HCT116 (cell line): ENCODE data around the gene SPTLC3. TPM values are rescaled to one million over a fixed set of nuclear protein-coding genes. Genes with fewer than 3 reads are reported as not detected.

Experiments
- ATAC-seq: fragments of 200-7000 bp; cut with Tn5 transposase; 2 replicates; pipeline ENCODE4 v1.9.1; 2020; ENCODE audit warnings: mild to moderate bottlenecking, moderate library complexity
- BruUV-seq: library from RNA; stranded (reverse); fragments of 400-500 nt; replicated peaks from 2 replicates; lab custom pipeline; 2021; lab: Mats Ljungman, UMichigan
- CTCF ChIA-PET: fragments of 300-600 bp; sonication (Branson Sonifier 250); formaldehyde crosslinking; loops from one replicate; lab custom pipeline; 2021; ENCODE audit warnings: antibody characterized with exemption; lab: Charles Lee
- POLR2A ChIA-PET: fragments of 300-600, 350-600 bp; sonication (Branson Sonifier 250); formaldehyde crosslinking; loops from one replicate; lab custom pipeline; 2021; ENCODE audit warnings: antibody characterized with exemption; lab: Charles Lee
- RAD21 ChIA-PET, 2 experiments: fragments of 300-600 bp; sonication (Branson Sonifier 250); formaldehyde crosslinking; loops; one replicate each; lab custom pipeline; 2023; ENCODE audit warnings: low total read pairs in 2 of 2; ENCODE audit not compliant: uncharacterized antibody in 2 of 2, unreplicated experiment in 2 of 2, low non-redundant PET in 1 of 2; lab: Charles Lee
- DNase-seq: peaks from one replicate; pipeline ENCODE4 v3.0.0-alpha.2; 2010; ENCODE audit warnings: low read depth, low spot score
- H2AFZ ChIP-seq: fragments of 200-600 bp; shearing (Covaris generic), sonication (generic); 2 replicates; pipeline ENCODE4 v1.6.1; 2017; ENCODE audit warnings: low read depth, mixed run types, mixed read lengths, antibody characterized with exemption, low read length; ENCODE audit not compliant: poor library complexity, severe bottlenecking
- H3K27ac ChIP-seq: 2 replicates; pipeline ENCODE4 v1.5.1; 2012; ENCODE audit warnings: low read depth, low read length
- H3K27me3 ChIP-seq: fragments of 200-600 bp; sonication (generic); 2 replicates; pipeline ENCODE4 v1.6.1; 2016; ENCODE audit warnings: mixed run types, low read length, mixed read lengths; ENCODE audit not compliant: insufficient read depth
- H3K36me3 ChIP-seq, 2 experiments: fragments of 200-500 bp in 1 of 2; fragments of 200-600 bp in 1 of 2; sonication (Bioruptor generic) in 1 of 2; sonication (generic) in 1 of 2; 2 replicates each; pipeline versions ENCODE4 v1.5.1 to v1.6.1; 2014 to 2016; ENCODE audit warnings: low read length in 2 of 2, inconsistent platforms in 1 of 2, mixed read lengths in 1 of 2, mixed run types in 1 of 2; ENCODE audit not compliant: insufficient read depth in 2 of 2, control insufficient read depth in 1 of 2
- H3K4me1 ChIP-seq, 2 experiments: fragments of 200-600 bp in 1 of 2; sonication (generic) in 1 of 2; 2 replicates each; pipeline versions ENCODE4 v1.5.1 to v1.6.1; 2012 to 2017; ENCODE audit warnings: low read length in 2 of 2, inconsistent platforms in 1 of 2, mild to moderate bottlenecking in 1 of 2, mixed read lengths in 1 of 2, mixed run types in 1 of 2, moderate library complexity in 1 of 2; ENCODE audit not compliant: insufficient read depth in 2 of 2, control insufficient read depth in 1 of 2
- H3K4me2 ChIP-seq: fragments of 200-600 bp; sonication (generic); 2 replicates; pipeline ENCODE4 v1.6.1; 2017; ENCODE audit warnings: mixed run types, low read length, mixed read lengths
- H3K4me3 ChIP-seq, 2 experiments: fragments of 200-600 bp in 1 of 2; sonication (generic) in 1 of 2; replicated peaks in 1 of 2; 2 replicates each; pipeline ENCODE4 v1.5.1; 2011 to 2016; ENCODE audit warnings: low read length in 2 of 2, control low read depth in 1 of 2, low read depth in 1 of 2, mild to moderate bottlenecking in 1 of 2, mixed read lengths in 1 of 2, mixed run types in 1 of 2
- H3K79me2 ChIP-seq: fragments of 200-600 bp; sonication (generic); 2 replicates; pipeline ENCODE4 v1.6.1; 2017; ENCODE audit warnings: mild to moderate bottlenecking, mixed run types, low read length, moderate library complexity, mixed read lengths; ENCODE audit not compliant: insufficient read depth
- H3K9ac ChIP-seq: fragments of 200-600 bp; sonication (generic); 2 replicates; pipeline ENCODE4 v1.6.1; 2016; ENCODE audit warnings: low read length, mixed read lengths
- H3K9me2 ChIP-seq: fragments of 200-600 bp; sonication (generic), shearing (Covaris generic); 2 replicates; pipeline ENCODE4 v1.6.1; 2017; ENCODE audit warnings: mixed run types, mild to moderate bottlenecking, moderate library complexity; ENCODE audit not compliant: insufficient read depth
- H3K9me3 ChIP-seq, 2 experiments: fragments of 200-500 bp in 1 of 2; fragments of 200-600 bp in 1 of 2; sonication (Bioruptor generic) in 1 of 2; sonication (generic) in 1 of 2; 2 replicates each; pipeline ENCODE4 v1.6.1; 2014 to 2017; ENCODE audit warnings: low read length in 2 of 2, mixed read lengths in 2 of 2, inconsistent platforms in 1 of 2, low read depth in 1 of 2, mild to moderate bottlenecking in 1 of 2, mixed run types in 1 of 2, moderate library complexity in 1 of 2; ENCODE audit not compliant: control insufficient read depth in 1 of 2, insufficient read depth in 1 of 2
- H4K20me1 ChIP-seq: fragments of 200-600 bp; sonication (generic), shearing (Covaris generic); 2 replicates; pipeline ENCODE4 v1.6.1; 2017; ENCODE audit warnings: mixed run types, mild to moderate bottlenecking, moderate library complexity; ENCODE audit not compliant: insufficient read depth
- ATF3 ChIP-seq: IDR thresholded peaks from 2 replicates; pipeline ENCODE4 v1.6.1; 2012
- CBX3 ChIP-seq: IDR thresholded peaks from 2 replicates; pipeline ENCODE4 v1.6.1; 2012; ENCODE audit warnings: low read depth
- CEBPB ChIP-seq: IDR thresholded peaks from 2 replicates; pipeline ENCODE4 v1.6.1; 2012; ENCODE audit warnings: low read depth
- EGR1 ChIP-seq: IDR thresholded peaks from 2 replicates; pipeline ENCODE4 v1.6.1; 2012; ENCODE audit warnings: low read depth
- ELF1 ChIP-seq: IDR thresholded peaks from 2 replicates; pipeline ENCODE4 v1.6.1; 2012; ENCODE audit warnings: low read depth, borderline replicate concordance
- EZH2 ChIP-seq: fragments of 200-600 bp; sonication (generic); IDR thresholded peaks from 2 replicates; pipeline ENCODE4 v1.6.1; 2017; ENCODE audit warnings: antibody characterized with exemption, mixed run types
- EZH2phosphoT487 ChIP-seq: fragments of 200-600 bp; IDR thresholded peaks from 2 replicates; pipeline ENCODE4 v1.6.1; 2018; ENCODE audit warnings: antibody characterized with exemption, borderline replicate concordance
- FOSL1 ChIP-seq: IDR thresholded peaks from 2 replicates; pipeline ENCODE4 v1.6.1; 2012; ENCODE audit warnings: low read depth
- JUND ChIP-seq: IDR thresholded peaks from 2 replicates; pipeline ENCODE4 v1.6.1; 2012
- MAX ChIP-seq: IDR thresholded peaks from 2 replicates; pipeline ENCODE4 v1.6.1; 2012
- POLR2AphosphoS5 ChIP-seq: IDR thresholded peaks from 2 replicates; pipeline ENCODE4 v1.6.1; 2011; ENCODE audit warnings: mild to moderate bottlenecking, low read depth, low read length, moderate library complexity
- RAD21 ChIP-seq: IDR thresholded peaks from 2 replicates; pipeline ENCODE4 v1.6.1; 2012; ENCODE audit warnings: low read depth, mild to moderate bottlenecking
- SIN3A ChIP-seq: IDR thresholded peaks from 2 replicates; pipeline ENCODE4 v1.6.1; 2012; ENCODE audit warnings: low read depth
- SRF ChIP-seq: IDR thresholded peaks from 2 replicates; pipeline ENCODE4 v1.6.1; 2012; ENCODE audit warnings: low read depth
- TCF7L2 ChIP-seq: IDR thresholded peaks from 2 replicates; pipeline ENCODE4 v1.7.0; 2011; ENCODE audit warnings: borderline replicate concordance, inconsistent platforms; ENCODE audit not compliant: insufficient read depth, insufficient read length; ENCODE audit errors: extremely low read depth
- YY1 ChIP-seq: IDR thresholded peaks from 2 replicates; pipeline ENCODE4 v1.6.1; 2011; ENCODE audit warnings: low read length, low read depth, moderate library complexity, mild to moderate bottlenecking; ENCODE audit not compliant: insufficient replicate concordance; ENCODE audit errors: extremely low read depth
- ZBTB33 ChIP-seq: IDR thresholded peaks from 2 replicates; pipeline ENCODE4 v1.6.1; 2011; ENCODE audit warnings: mild to moderate bottlenecking, low read length, moderate library complexity; ENCODE audit not compliant: insufficient replicate concordance; ENCODE audit errors: extremely low read depth
- ZFX ChIP-seq: fragments of 450-650 bp; IDR thresholded peaks from 2 replicates; pipeline ENCODE4 v1.6.1; 2017
- intact Hi-C: fragments of 100-400 bp; cut with micrococcal nuclease; formaldehyde crosslinking; loops from 2 replicates; pipeline ENCODE4 v1.10.0; 2022
- total RNA-seq: library from RNA; stranded (reverse); gene quantifications from one replicate; pipeline ENCODE4 v1.2.1, GENCODE V29; 2021; ENCODE audit not compliant: unreplicated experiment

The SPTLC3 gene
- total RNA-seq, 1 experiment from 2014 or later: not detected

GRCh38 chr20:13147971-13148370, 139.2 kb downstream of the SPTLC3 start (continued):
- no peak for TF ChIP-seq EZH2phosphoT487
- TF ChIP-seq, all 23 proteins: peak for 0

- H3K9me2 ChIP-seq: no peaks in the 10 kb centered on the region; the same call in 1 of the 2 replicates
- DNase-seq (no peak), ATAC-seq (no peak)
- no peak overlapping the region for H3K4me3 ChIP-seq
- no peaks in the 10 kb centered on the region for H3K9me3 ChIP-seq
- no TSS peak for BruUV-seq
- CTCF ChIA-PET: no interaction called here
- no peak overlapping the region for H3K4me2 ChIP-seq
- no peak for TF ChIP-seq MAX
- TF ChIP-seq ELF1: no peak
- no peak for TF ChIP-seq CBX3
- no peak for TF ChIP-seq EGR1
- no peak for TF ChIP-seq ZFX
- no peak for TF ChIP-seq EZH2
- TF ChIP-seq JUND: no peak
- TF ChIP-seq YY1: no peak
- no peak for TF ChIP-seq FOSL1
- no peak for TF ChIP-seq CEBPB
- no peak for TF ChIP-seq ZBTB33
- no peak for TF ChIP-seq SRF
- TF ChIP-seq SIN3A: no peak
- no peak for TF ChIP-seq TCF7L2
- TF ChIP-seq POLR2AphosphoS5: no peak
- TF ChIP-seq RAD21: no peak
- no peak for TF ChIP-seq ATF3
- TF ChIP-seq EZH2phosphoT487: no peak
- POLR2A ChIA-PET: no interaction called here
- intact Hi-C loops: no loop called here
- no peaks in the 10 kb centered on the region for H3K79me2 ChIP-seq
- H3K27me3 ChIP-seq: peaks cover 9% of the 10 kb centered on the region; the same call in 1 of the 2 replicates
- no peak overlapping the region for H2AFZ ChIP-seq
- H3K36me3 ChIP-seq: no peaks in the 10 kb centered on the region
- no peak overlapping the region for H3K9ac ChIP-seq
- RAD21 ChIA-PET: no interaction called here
- no peaks in the 10 kb centered on the region for H3K4me1 ChIP-seq
- H3K27ac ChIP-seq: no peak overlapping the region
- H4K20me1 ChIP-seq: no peaks in the 10 kb centered on the region
Observed at GRCh38 chr20:13148402-13148801, 139.6 kb downstream of the SPTLC3 start.
